DND-41 (cell line): ENCODE results near the gene RELN.

Experiments used
- CTCF ChIP-seq: IDR thresholded peaks from 2 replicates; pipeline ENCODE4 v1.5.1; 2012; ENCODE audit warnings: borderline replicate concordance, low read length, moderate library complexity, mild to moderate bottlenecking; ENCODE audit not compliant: poor library complexity, severe bottlenecking; ENCODE audit errors: extremely low read depth
- EZH2 ChIP-seq: IDR thresholded peaks from 3 replicates; pipeline ENCODE4 v1.6.1; 2012; ENCODE audit warnings: borderline replicate concordance, low read depth, mild to moderate bottlenecking, moderate library complexity, low read length, inconsistent platforms; ENCODE audit not compliant: severe bottlenecking

GRCh38 chr7:103984050-103984449 is 5.4 kb downstream of the RELN start:
- TF ChIP-seq EZH2 (no peak), CTCF (no peak)
